SH-SY5Y (cell line): ENCODE measurements around the gene KASH5.

Experiments
- GATA2 ChIP-seq: IDR thresholded peaks from 2 replicates; pipeline ENCODE4 v1.6.1; 2011; ENCODE audit warnings: mild to moderate bottlenecking, low read depth, low read length
- GATA3 ChIP-seq: IDR thresholded peaks from 2 replicates; pipeline ENCODE4 v1.6.1; 2011; ENCODE audit warnings: low read depth, mild to moderate bottlenecking, low read length, moderate library complexity

Gene KASH5

DNA sequence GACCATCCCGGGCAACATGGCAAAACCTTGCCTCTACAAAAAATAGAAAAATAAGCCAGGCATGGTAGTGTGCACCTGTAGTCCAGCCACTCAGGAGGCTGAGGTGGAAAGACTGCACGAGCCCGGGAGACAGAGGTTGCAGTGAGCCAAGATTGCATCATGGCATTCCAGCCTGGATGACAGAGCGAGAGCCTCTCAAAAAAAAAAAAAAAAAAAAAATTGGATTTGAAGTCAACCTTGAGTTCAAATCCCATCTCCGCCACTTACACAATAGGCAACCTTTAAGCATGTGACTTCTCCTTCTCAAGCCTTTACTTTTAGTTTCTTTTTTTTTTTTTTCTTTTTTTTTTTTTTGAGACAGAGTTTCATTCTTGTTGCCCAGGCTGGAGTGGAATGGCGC, 12.0 kb downstream of the KASH5 start:
- no peak for TF ChIP-seq GATA3
- TF ChIP-seq GATA2: no peak

DNA sequence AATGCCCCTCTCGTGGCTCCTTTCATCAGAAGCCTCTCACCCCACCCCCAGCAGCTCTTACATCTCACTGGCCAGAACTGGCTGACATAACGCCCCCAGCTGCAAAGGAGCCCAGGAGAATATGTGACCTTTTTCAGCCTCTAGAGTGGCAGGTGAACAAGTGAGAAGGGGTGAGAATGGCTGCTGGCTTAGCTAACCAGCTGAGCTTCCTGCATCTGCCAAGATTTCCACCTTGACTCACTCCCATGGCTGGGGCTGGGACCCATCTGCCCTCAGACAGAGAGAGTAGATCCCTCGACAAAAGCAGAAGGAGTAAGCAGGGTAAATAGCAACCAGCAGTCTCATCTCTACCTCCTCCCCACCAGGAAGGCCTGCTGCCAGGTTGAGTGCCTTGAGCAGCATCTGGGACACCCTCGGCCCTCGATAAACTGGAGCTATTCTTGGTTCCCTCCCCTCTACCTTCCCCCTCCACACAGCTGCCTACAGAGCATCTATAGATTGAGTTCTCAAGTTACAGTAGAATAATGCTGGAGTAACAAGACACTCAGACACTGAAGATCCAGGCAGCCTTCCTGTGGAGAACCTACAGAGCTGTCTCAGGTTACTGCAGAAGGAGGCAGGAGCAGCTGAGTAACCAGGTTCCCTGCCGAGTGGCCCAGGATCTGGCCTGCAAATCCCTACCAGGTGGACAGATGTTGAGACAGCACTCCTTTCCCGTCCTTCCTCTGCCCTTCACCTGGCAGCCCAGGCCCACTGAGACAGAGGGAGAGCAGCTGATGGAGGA, 15.5 kb downstream of the KASH5 start:
- no peak for TF ChIP-seq GATA3
- no peak for TF ChIP-seq GATA2

DNA sequence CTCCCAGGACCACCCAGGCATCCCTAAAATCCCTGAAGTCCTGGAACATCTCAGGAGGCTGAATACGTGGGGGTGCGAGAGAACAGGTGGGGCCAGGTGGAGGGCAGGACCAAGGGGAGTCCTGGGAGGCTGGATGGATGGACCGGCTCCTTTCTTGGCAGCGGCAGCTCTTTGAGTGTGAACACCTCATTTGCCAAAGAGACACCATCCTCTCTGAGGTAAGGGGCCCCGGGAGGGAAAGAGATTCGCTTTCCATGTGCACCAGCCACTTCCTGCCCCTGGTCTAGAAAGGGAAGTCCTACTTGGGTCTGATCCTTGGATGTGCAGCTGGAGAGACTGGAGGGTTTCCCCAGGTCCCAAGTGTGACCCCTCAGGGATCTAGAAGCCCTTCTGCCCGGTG, 19.0 kb downstream of the KASH5 start:
- TF ChIP-seq GATA3: no peak
- no peak for TF ChIP-seq GATA2

DNA sequence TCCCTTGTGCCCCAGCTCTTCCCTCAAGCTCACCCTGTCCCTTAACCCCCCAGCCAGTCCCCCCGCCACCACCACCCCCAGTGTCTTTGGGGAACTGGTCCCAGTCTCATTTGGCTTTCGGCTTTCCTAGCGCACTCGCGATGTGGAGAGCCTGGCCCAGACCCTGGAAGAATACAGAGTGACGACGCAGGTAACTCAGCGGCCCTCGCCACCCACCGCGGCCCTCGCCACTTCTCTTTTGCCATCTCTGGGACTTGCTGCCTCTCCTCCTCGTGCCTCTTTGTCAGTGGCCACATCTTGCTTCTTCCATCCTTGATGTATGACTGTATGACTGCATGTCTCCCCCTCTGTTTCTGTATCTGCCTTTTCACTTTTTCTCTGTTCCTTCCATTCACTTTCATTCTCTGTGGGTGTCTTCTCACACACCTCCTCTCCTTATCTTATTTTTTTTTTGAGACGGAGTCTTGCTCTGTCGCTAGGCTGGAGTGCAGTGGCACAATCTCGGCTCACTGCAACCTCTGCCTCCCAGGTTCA, 19.5 kb downstream of the KASH5 start:
- no peak for TF ChIP-seq GATA2
- TF ChIP-seq GATA3: no peak

DNA sequence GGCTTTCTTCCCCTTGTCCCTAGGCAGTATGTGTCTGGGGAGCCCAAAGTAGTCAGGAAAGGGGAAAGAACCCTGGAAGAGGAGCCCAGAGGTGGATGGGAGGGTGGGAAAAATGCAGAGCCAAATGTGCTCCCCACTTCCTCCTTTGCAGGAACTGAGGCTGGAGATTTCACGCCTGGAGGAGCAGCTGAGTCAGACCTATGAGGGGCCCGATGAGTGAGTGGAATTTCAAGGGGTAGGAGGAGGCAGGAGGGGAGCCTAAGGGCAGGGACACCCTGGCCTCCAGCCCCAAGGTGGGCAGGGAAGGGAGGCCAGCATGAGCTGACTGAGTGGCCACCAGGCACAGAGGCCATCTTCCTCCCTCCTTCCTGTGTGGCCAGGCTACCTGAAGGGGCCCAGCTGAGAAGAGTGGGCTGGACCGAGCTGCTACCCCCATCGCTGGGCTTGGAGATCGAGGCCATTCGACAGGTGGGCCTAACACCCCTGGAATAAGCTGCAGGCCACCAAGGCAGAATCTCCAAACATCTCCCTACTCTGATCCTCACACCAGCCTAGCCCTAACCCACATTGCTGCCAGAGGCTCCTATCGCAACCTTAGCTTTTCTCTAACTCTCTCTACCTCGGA, 20.9 kb downstream of the KASH5 start:
- TF ChIP-seq GATA2: no peak

DNA sequence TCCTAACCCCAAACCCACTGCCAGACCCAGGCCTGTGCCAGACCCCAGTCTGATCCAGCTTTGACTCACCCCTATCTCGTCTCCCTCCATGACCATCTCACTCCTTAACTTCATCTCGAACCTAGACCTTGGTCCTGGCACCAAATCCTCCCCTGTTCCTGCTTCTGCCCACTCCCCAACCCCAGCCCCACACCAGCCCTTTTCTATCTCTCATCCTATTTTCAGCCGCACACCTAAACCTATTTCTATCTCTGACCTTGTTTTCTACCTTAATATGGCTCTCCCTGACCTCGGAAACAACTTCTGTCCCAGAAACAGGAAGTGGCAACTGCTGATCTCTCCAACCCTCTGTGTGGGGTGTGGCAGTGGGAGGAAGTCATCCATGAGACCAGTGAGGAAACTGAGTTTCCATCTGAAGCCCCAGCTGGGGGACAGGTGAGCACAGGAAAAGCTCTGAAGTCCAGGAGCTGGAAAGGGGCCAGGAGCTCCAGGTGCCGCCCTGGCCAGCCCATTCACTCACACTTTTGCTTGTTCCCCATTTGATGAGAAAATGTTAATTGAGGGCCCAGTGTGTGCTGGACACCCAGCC, 21.5 kb downstream of the KASH5 start:
- TF ChIP-seq GATA2 (no peak), GATA3 (no peak)

DNA sequence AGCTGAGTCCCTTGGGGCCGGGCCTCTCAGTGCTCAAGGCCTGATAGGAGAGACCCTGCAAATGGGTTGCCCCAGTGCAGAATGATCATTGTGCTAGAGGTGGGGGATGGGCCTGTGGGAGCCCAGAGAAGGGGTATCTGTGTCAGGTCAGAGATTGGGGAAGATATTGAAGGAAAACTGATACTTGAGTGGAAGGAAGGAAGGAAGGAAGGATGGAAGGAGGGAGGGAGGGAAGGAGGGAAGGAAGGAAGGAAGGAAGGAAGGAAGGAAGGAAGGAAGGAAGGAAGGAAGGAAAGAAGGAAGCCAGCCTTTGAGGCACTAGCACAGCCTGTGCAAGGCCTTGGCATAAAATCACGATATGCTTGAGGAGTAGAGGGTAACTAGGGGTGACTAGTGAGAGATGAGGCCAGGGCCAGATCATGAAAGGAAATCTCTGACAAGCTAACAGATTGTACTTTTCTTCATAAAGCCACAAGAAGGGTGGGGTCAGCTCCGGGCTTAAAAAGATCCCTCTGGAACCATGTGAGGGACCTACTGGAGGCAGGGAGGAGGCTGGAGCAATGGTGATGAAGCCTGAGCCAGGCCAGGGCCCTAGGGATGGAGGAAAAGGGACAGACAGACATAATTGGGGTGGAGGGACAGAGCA, 23.8 kb downstream of the KASH5 start:
- TF ChIP-seq GATA2 (no peak), GATA3 (no peak)

DNA sequence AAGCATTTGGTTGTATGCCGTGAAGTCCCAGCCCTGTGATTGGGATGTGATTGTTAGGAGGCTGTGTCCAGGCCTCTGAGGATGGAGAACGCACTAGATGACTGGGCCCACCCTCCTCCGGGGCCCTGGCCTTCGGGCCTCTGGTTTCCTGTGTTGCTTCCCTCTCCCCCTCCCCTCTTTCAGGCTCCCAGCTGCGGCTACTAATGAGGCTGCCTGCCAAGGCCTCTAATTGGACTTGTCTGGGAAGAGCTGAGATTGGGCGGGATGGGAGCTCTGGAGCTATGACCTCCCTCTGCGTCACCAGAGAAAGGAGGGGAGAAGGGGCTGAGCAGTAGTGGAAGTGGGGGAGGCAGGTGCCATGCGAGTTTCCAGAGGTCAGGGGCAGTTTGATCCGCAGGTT, 25.3 kb downstream of the KASH5 start:
- TF ChIP-seq GATA2 (no peak), GATA3 (no peak)

DNA sequence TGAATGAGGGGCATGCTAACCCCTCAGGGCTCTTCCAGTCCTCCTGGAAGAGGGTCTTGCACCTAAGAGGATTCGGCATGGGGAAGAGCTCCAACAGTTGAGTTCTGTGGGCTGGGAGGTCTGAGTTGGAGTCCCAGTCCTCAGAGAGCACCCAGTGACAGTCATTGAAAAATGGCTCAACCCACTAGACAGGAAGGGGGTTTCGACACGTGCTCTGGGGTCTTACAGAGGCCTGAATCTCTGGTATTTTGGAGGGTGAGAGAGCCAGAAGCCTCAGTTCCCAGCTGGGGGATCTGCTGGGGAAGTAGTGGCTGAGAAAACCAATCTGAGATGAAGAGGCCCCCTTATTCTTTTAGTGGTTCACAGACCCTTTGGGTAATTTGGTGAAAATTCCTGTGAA, 26.2 kb downstream of the KASH5 start:
- TF ChIP-seq GATA3: no peak
- no peak for TF ChIP-seq GATA2

DNA sequence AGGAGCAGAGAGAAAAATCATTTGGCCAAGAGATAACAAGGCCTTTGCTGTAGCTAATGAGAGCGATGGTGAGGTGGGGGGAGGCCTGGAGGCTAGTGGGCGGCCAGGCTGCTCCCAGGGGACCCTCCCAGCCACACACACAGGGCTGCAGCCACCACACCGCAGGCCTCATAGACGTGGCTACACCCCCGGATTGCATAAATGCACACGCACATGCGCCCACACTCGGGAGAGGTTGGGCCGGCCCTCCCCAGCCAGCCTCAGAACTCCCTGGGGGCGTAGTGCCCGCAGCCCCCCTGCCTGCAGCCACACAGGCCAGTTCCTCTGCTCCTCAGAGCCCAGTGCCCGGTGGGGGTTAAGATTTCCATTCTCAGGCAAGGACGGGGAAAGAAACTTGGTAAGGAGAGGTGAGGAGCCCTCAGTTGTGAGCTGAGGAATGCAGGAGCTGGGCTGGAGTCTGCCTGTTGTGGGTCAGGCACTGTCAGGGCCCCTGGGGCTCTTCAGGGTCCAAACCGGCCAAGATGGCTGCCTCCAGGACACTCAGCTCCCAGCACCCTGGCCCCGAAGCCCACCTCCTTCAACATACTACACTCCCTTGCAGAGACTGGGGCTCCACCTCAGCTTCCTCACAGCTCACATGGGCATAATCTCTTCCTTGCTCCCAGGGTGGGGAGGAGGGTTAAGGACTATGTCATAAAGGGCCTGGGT, 27.2 kb downstream of the KASH5 start:
- TF ChIP-seq GATA2: no peak
- TF ChIP-seq GATA3: no peak

DNA sequence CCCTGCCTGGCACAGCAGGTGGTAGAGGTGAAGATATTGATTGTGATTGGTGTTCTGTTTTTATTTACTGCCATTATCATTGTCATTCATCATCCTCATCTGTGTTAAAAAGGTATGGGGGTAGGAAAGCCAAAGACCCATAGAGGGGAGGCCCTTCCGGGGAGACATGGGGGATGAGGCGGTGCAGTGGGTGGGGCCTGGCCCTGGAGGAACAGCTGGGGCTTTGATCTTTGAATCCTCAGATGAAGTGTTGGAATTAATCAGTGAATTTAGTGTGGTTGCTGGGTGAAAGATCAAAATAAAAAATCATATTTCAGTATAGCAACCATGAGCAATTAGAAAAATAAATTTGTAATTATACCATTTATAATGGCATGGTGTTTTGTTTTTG, 27.8 kb downstream of the KASH5 start:
- TF ChIP-seq GATA2 (no peak), GATA3 (no peak)

DNA sequence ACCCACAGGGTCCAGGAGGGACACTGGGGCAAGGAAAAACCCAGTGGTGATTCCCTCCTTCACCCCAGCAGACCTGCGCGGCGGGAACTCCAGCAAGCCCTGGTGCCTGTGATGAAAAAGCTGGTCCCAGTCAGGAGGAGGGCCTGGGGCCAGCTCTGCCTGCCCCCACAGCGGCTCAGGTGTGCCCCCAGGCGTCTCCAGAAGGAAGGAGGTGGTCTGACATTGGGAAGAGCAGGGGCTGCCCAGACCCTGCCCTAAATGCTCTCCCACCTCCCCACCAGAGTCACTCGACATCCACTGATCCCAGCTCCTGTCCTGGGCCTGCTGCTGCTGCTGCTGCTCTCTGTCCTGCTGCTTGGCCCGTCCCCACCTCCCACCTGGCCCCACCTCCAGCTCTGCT, 29.0 kb downstream of the KASH5 start:
- no peak for TF ChIP-seq GATA3
- no peak for TF ChIP-seq GATA2

DNA sequence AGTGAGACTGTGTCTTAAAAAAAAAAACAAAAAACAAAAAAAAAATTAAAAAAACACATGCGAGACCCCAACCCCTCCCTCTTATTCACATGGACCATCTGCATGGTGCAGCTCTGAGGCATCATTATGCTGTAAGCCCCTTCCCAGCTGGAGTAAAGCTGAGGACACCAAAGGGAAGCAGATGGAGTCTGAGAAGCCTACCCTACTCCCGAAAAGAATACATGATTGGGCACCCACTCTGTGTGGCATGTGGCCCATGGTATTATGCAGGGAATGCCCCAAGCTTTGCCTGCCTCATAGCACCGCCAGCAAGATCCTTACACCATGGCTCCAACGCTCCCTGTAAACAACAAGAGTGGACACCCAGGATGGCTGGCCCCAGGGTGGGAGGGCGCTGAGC, 30.5 kb downstream of the KASH5 start:
- TF ChIP-seq GATA3 (no peak), GATA2 (no peak)

DNA sequence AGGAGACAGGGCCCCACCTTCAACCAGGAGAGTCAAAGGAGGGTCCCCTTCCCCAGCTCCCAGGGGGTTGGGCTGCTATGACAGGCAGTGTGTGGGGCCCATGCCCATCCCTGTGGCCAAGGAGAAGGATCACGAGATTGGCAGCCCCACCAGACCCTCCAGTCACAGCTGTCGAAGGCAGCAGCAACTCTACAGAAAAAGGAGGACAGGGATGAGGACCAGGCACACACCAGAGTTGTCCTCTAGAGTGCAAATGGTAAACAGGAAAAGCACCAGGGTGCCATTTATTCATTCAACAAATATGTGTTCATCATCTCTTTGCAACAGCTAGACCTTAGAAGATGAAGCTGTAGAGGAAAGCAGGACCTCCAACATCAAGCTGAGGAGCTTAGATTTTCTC, 31.1 kb downstream of the KASH5 start:
- TF ChIP-seq GATA3: no peak
- no peak for TF ChIP-seq GATA2

DNA sequence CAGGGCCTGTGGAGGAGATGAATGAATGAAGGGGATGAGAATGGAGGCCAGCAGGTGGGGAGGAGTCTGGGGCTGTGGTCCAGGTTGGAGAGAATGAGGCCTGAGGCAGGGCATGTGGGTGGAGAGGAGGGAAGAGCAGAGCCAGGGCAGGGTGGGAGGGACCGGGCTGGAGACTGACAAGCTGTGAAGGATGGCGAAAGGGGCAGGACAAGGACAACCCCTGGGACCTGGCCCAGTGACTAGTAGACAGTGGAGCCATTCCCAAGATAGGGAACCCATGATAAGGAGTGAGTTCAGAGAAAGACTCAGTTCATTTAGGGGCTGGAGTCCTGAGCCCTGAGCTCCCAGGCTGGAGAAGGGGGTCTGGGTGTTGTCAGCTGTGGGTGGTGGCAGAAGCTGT, 32.2 kb downstream of the KASH5 start:
- TF ChIP-seq GATA2: no peak
- TF ChIP-seq GATA3: no peak
